GM12878 (cell line): ENCODE data around the gene CXXC5. TPM values are rescaled to one million over a fixed set of nuclear protein-coding genes. Genes with fewer than 3 reads are reported as not detected.

Source experiments
- ASH2L ChIP-seq: fragments of 300-600, 200-600 bp; sonication (generic); IDR thresholded peaks from 2 replicates; pipeline ENCODE4 v1.6.1; 2017; ENCODE audit warnings: low read depth, mild to moderate bottlenecking, borderline replicate concordance
- DPF2 ChIP-seq: fragments of 450-650 bp; IDR thresholded peaks from 2 replicates; pipeline ENCODE4 v1.6.1; 2017; ENCODE audit warnings: mild to moderate bottlenecking
- IRF3 ChIP-seq: fragments of 450-650 bp; IDR thresholded peaks from 2 replicates; pipeline ENCODE4 v1.6.1; 2014; ENCODE audit warnings: mild to moderate bottlenecking
- JUNB ChIP-seq: IDR thresholded peaks from 2 replicates; pipeline ENCODE4 v1.6.1; 2016; ENCODE audit warnings: antibody characterized with exemption, mild to moderate bottlenecking
- POU2F2 ChIP-seq: IDR thresholded peaks from 3 replicates; pipeline ENCODE4 v1.6.1; 2011; ENCODE audit warnings: low read depth, mild to moderate bottlenecking, low read length, borderline replicate concordance
- RELB ChIP-seq: fragments of 450-650 bp; IDR thresholded peaks from 2 replicates; pipeline ENCODE4 v1.6.1; 2017; ENCODE audit warnings: low read depth, mild to moderate bottlenecking, moderate library complexity
- SMC3 ChIP-seq: IDR thresholded peaks from 2 replicates; pipeline ENCODE4 v1.6.1; 2011; ENCODE audit warnings: low read length, improper control_type of control experiment, borderline replicate concordance
- SREBF1 ChIP-seq: IDR thresholded peaks from 2 replicates; pipeline ENCODE4 v1.6.1; 2012; ENCODE audit warnings: mild to moderate bottlenecking, low read length
- TCF12 ChIP-seq: IDR thresholded peaks from 2 replicates; pipeline ENCODE4 v1.6.1; 2011; ENCODE audit warnings: low read depth, mild to moderate bottlenecking, low read length
- ZBTB40 ChIP-seq: fragments of 450-650 bp; IDR thresholded peaks from 2 replicates; pipeline ENCODE4 v1.6.1; 2016; ENCODE audit warnings: mild to moderate bottlenecking, moderate library complexity, borderline replicate concordance
- polyA plus RNA-seq, 11 experiments: library from polyadenylated mRNA; depleted of rRNA in 4 of 11; unstranded in 6 of 11; stranded (reverse) in 5 of 11; fragments of >200 nt; fragmentation: Nextera tagmentation in 4 of 11; fragmentation: Illumina TruSeq in 1 of 11; extraction: Ambion mirVana in 4 of 11; extraction: Trizol in 1 of 11; gene quantifications; 1 replicate in 1 of 11; 2 replicates in 10 of 11; pipeline versions ENCODE4 v1.2.1 to v1.2.3, GENCODE V29; 2011 to 2016; ENCODE audit warnings: inconsistent platforms in 2 of 11, missing spikeins in 2 of 11, low read depth in 1 of 11
- total RNA-seq, 4 experiments: library from RNA; depleted of rRNA in 3 of 4; stranded (reverse); fragments of >200 nt in 3 of 4; fragmentation: Illumina TruSeq in 1 of 4; extraction: Trizol in 1 of 4; gene quantifications; 2 replicates each; pipeline versions ENCODE4 v1.2.1 to v1.2.3, GENCODE V29; 2013 to 2021
- TF ChIP-seq, protein P1 (sequence below): fragments of 450-650 bp; IDR thresholded peaks from 2 replicates; pipeline ENCODE4 v1.6.1; 2017; ENCODE audit warnings: mild to moderate bottlenecking
- TF ChIP-seq, protein P2 (sequence below), 3 experiments: IDR thresholded peaks in 2 of 3; conservative IDR thresholded peaks in 1 of 3; 2 replicates each; pipeline ENCODE4 v1.5.1; 2011; ENCODE audit warnings: low read depth in 3 of 3, low read length in 3 of 3, mild to moderate bottlenecking in 3 of 3, control low read depth in 2 of 3, moderate library complexity in 2 of 3, inconsistent platforms in 1 of 3, mixed read lengths in 1 of 3; ENCODE audit not compliant: control insufficient read depth in 2 of 3, insufficient read depth in 1 of 3; ENCODE audit errors: extremely low read depth in 1 of 3
- TF ChIP-seq, protein P3 (sequence below): IDR thresholded peaks from 2 replicates; pipeline ENCODE4 v1.6.1; 2011; ENCODE audit warnings: borderline replicate concordance, low read depth, mild to moderate bottlenecking, moderate library complexity, low read length; ENCODE audit not compliant: insufficient read depth, poor library complexity, severe bottlenecking

The CXXC5 gene
- total and polyA plus RNA-seq, 10 of the 15 experiments (the other 5 are each of a cell fraction or from before 2014, with no cell fraction given), result 1.8 to 90.8 (median 40.7) TPM

- no peak for TF ChIP-seq ZBTB40
- peak; percentile 98 for TF ChIP-seq TCF12
- TF ChIP-seq, protein P1, sequence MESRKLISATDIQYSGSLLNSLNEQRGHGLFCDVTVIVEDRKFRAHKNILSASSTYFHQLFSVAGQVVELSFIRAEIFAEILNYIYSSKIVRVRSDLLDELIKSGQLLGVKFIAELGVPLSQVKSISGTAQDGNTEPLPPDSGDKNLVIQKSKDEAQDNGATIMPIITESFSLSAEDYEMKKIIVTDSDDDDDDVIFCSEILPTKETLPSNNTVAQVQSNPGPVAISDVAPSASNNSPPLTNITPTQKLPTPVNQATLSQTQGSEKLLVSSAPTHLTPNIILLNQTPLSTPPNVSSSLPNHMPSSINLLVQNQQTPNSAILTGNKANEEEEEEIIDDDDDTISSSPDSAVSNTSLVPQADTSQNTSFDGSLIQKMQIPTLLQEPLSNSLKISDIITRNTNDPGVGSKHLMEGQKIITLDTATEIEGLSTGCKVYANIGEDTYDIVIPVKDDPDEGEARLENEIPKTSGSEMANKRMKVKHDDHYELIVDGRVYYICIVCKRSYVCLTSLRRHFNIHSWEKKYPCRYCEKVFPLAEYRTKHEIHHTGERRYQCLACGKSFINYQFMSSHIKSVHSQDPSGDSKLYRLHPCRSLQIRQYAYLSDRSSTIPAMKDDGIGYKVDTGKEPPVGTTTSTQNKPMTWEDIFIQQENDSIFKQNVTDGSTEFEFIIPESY, result no peak
- no peak for TF ChIP-seq IRF3
- no peak for TF ChIP-seq ASH2L
- TF ChIP-seq SREBF1, result no peak
- TF ChIP-seq DPF2, result no peak; the same call in 1 of the 2 replicates
- peak; percentile 61; the same call in 1 of the 2 replicates for TF ChIP-seq RELB
- TF ChIP-seq, protein P2, sequence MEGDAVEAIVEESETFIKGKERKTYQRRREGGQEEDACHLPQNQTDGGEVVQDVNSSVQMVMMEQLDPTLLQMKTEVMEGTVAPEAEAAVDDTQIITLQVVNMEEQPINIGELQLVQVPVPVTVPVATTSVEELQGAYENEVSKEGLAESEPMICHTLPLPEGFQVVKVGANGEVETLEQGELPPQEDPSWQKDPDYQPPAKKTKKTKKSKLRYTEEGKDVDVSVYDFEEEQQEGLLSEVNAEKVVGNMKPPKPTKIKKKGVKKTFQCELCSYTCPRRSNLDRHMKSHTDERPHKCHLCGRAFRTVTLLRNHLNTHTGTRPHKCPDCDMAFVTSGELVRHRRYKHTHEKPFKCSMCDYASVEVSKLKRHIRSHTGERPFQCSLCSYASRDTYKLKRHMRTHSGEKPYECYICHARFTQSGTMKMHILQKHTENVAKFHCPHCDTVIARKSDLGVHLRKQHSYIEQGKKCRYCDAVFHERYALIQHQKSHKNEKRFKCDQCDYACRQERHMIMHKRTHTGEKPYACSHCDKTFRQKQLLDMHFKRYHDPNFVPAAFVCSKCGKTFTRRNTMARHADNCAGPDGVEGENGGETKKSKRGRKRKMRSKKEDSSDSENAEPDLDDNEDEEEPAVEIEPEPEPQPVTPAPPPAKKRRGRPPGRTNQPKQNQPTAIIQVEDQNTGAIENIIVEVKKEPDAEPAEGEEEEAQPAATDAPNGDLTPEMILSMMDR (IDR thresholded peaks at IDR 0.05 in 2 of 3, conservative IDR thresholded peaks at IDR 0.05 in 1 of 3; ENCODE audit: control insufficient read depth in 2 of 3, extremely low read depth in 1 of 3, insufficient read depth in 1 of 3, low read depth in 3 of 3, low read length in 3 of 3), result peak; percentile 52 to 65 (median 53)
- TF ChIP-seq JUNB, result no peak
- peak; percentile 38; the same call in 1 of the 2 replicates for TF ChIP-seq SMC3
- TF ChIP-seq POU2F2, result no peak; the same call in none of the 3 replicates
- TF ChIP-seq, protein P3, sequence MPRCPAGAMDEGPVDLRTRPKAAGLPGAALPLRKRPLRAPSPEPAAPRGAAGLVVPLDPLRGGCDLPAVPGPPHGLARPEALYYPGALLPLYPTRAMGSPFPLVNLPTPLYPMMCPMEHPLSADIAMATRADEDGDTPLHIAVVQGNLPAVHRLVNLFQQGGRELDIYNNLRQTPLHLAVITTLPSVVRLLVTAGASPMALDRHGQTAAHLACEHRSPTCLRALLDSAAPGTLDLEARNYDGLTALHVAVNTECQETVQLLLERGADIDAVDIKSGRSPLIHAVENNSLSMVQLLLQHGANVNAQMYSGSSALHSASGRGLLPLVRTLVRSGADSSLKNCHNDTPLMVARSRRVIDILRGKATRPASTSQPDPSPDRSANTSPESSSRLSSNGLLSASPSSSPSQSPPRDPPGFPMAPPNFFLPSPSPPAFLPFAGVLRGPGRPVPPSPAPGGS, result peak; percentile 46
Observed at GRCh38 chr5:139670369-139671095, 22.4 kb downstream of the CXXC5 start (continued).
